GM19239 (cell line): Measurements from ENCODE around the gene GNB1L.

ENCODE experiments used
- DNase-seq: peaks from one replicate; pipeline ENCODE4 v3.0.0; 2011; ENCODE audit warnings: low spot score; ENCODE audit not compliant: insufficient read length
- FAIRE-seq: peaks from 2 replicates; lab custom pipeline; 2011; peaks lifted over from hg19 to GRCh38; lab: Jason Lieb, UNC

GNB1L gene

GRCh38 chr22:19745155-19746101 lies 109.2 kb downstream of the GNB1L start:
- DNase-seq (no peak), FAIRE-seq (no peak)

- no peak for DNase-seq
- no peak for FAIRE-seq
Observed at GRCh38 chr22:19744350-19745006, 110.2 kb downstream of the GNB1L start.

- no peak for DNase-seq
- no peak for FAIRE-seq
Observed at GRCh38 chr22:19743651-19744050, 111.0 kb downstream of the GNB1L start.

- DNase-seq (no peak), FAIRE-seq (no peak)
Observed at GRCh38 chr22:19743081-19743480, 111.6 kb downstream of the GNB1L start.

GRCh38 chr22:19742160-19743066 lies 112.3 kb downstream of the GNB1L start:
- DNase-seq (no peak), FAIRE-seq (no peak)

- FAIRE-seq (no peak), DNase-seq (no peak)
Observed at GRCh38 chr22:19741053-19741452, 113.6 kb downstream of the GNB1L start.

- DNase-seq (no peak), FAIRE-seq (no peak)
Observed at GRCh38 chr22:19740586-19740985, 114.1 kb downstream of the GNB1L start.

GRCh38 chr22:19739911-19740449 lies 114.7 kb downstream of the GNB1L start:
- FAIRE-seq, result no peak
- no peak for DNase-seq

GRCh38 chr22:19739448-19739895 lies 115.2 kb downstream of the GNB1L start:
- FAIRE-seq (no peak), DNase-seq (no peak)

- FAIRE-seq, result no peak
- no peak for DNase-seq
Observed at GRCh38 chr22:19738664-19739447, 115.8 kb downstream of the GNB1L start.

GRCh38 chr22:19737846-19738663 lies 116.6 kb downstream of the GNB1L start:
- no peak for DNase-seq
- no peak for FAIRE-seq

GRCh38 chr22:19735665-19736510 lies 118.8 kb downstream of the GNB1L start:
- DNase-seq, result no peak
- FAIRE-seq, result no peak

GRCh38 chr22:19734837-19735382 lies 119.8 kb downstream of the GNB1L start:
- DNase-seq, result no peak
- FAIRE-seq, result no peak

GRCh38 chr22:19734163-19734562 lies 120.5 kb downstream of the GNB1L start:
- FAIRE-seq, result no peak

GRCh38 chr22:19733755-19734154 lies 120.9 kb downstream of the GNB1L start:
- FAIRE-seq (no peak), DNase-seq (no peak)

More at GRCh38 chr22:19734163-19734562, 120.5 kb downstream of the GNB1L start:
- no peak for DNase-seq
